H1 (cell line): ENCODE data around the gene ARHGAP6. TPM values are rescaled to one million over a fixed set of nuclear protein-coding genes. Genes with fewer than 3 reads are reported as not detected.

ENCODE experiments used
- CTCF ChIA-PET: fragments of 300-600 bp; sonication (Branson Sonifier 250); formaldehyde crosslinking; loops from one replicate; lab custom pipeline; 2021; ENCODE audit not compliant: partially characterized antibody; lab: Charles Lee
- POLR2A ChIA-PET: fragments of 300-600 bp; sonication (Branson Sonifier 250); formaldehyde crosslinking; loops from one replicate; lab custom pipeline; 2021; ENCODE audit warnings: inconsistent platforms; ENCODE audit not compliant: partially characterized antibody; lab: Charles Lee
- DNase-seq, 2 experiments: peaks; one replicate each; pipeline versions ENCODE4 v3.0.0 to v3.0.0-alpha.2; 2010 to 2022; ENCODE audit warnings: low spot score in 2 of 2, low read depth in 1 of 2, mixed read lengths in 1 of 2
- FAIRE-seq: peaks from 2 replicates; lab custom pipeline; 2011; peaks lifted over from hg19 to GRCh38; lab: Jason Lieb, UNC
- H2AFZ ChIP-seq: 2 replicates; pipeline ENCODE4 v1.8.1; 2012; ENCODE audit warnings: low read length, inconsistent platforms
- H2AK5ac ChIP-seq: 2 replicates; pipeline ENCODE4 v1.6.1; 2013; ENCODE audit warnings: low read depth, low read length
- H2BK120ac ChIP-seq: replicated peaks from 2 replicates; pipeline ENCODE3; 2013; ENCODE audit warnings: low read depth, low read length, inconsistent platforms
- H2BK12ac ChIP-seq: 2 replicates; pipeline ENCODE4 v1.6.1; 2013; ENCODE audit warnings: low read depth, low read length
- H2BK15ac ChIP-seq: 2 replicates; pipeline ENCODE4 v1.6.1; 2013; ENCODE audit warnings: low read length
- H2BK20ac ChIP-seq: 2 replicates; pipeline ENCODE4 v1.6.1; 2013; ENCODE audit warnings: low read length
- H2BK5ac ChIP-seq: 2 replicates; pipeline ENCODE4 v1.6.1; 2013; ENCODE audit warnings: low read depth, low read length
- H3K14ac ChIP-seq: 2 replicates; pipeline ENCODE4 v1.6.1; 2013; ENCODE audit warnings: inconsistent platforms; ENCODE audit not compliant: insufficient read length
- H3K18ac ChIP-seq: 2 replicates; pipeline ENCODE4 v1.6.1; 2013; ENCODE audit warnings: low read length; ENCODE audit errors: extremely low read depth
- H3K23ac ChIP-seq: 2 replicates; pipeline ENCODE4 v1.6.1; 2013; ENCODE audit warnings: inconsistent platforms; ENCODE audit not compliant: insufficient read length
- H3K23me2 ChIP-seq: 2 replicates; pipeline ENCODE4 v1.6.1; 2013; ENCODE audit warnings: low read depth, low read length
- H3K27ac ChIP-seq: 2 replicates; pipeline ENCODE4 v1.6.1; 2011; ENCODE audit warnings: low read depth, low read length, inconsistent platforms
- H3K27me3 ChIP-seq, 4 experiments: replicated peaks in 1 of 4; 1 replicate in 1 of 4; 2 replicates in 3 of 4; pipeline versions ENCODE4 v1.6.1 to v1.8.1; 2011 to 2013; ENCODE audit warnings: low read length in 3 of 4, mild to moderate bottlenecking in 3 of 4, inconsistent platforms in 2 of 4, mixed read lengths in 2 of 4, moderate library complexity in 1 of 4; ENCODE audit not compliant: control insufficient read depth in 3 of 4, insufficient read depth in 3 of 4; ENCODE audit errors: extremely low read depth in 1 of 4
- H3K36me3 ChIP-seq, 4 experiments: 2 replicates each; pipeline versions ENCODE4 v1.6.1 to v1.8.1; 2011 to 2013; ENCODE audit warnings: mild to moderate bottlenecking in 4 of 4, low read length in 3 of 4, moderate library complexity in 2 of 4, control low read depth in 1 of 4, inconsistent platforms in 1 of 4; ENCODE audit not compliant: insufficient read depth in 4 of 4, control insufficient read depth in 2 of 4
- H3K4ac ChIP-seq: replicated peaks from 2 replicates; pipeline ENCODE3; 2013; ENCODE audit warnings: low read length, low read depth, mixed read lengths, inconsistent platforms; ENCODE audit not compliant: insufficient read length
- H3K4me1 ChIP-seq, 4 experiments: replicated peaks in 1 of 4; 1 replicate in 1 of 4; 2 replicates in 3 of 4; pipeline versions ENCODE4 v1.6.1 to v1.8.1; 2011 to 2013; ENCODE audit warnings: low read length in 3 of 4, inconsistent platforms in 2 of 4, mixed read lengths in 1 of 4; ENCODE audit not compliant: insufficient read depth in 4 of 4, control insufficient read depth in 3 of 4
- H3K4me2 ChIP-seq, 2 experiments: 2 replicates each; pipeline versions ENCODE4 v1.6.1 to v1.8.1; 2011 to 2013; ENCODE audit warnings: low read depth in 2 of 2, low read length in 2 of 2, control low read depth in 1 of 2, inconsistent platforms in 1 of 2, mild to moderate bottlenecking in 1 of 2; ENCODE audit not compliant: insufficient read depth in 1 of 2
- H3K4me3 ChIP-seq, 4 experiments: fragments of 200-600, 300-600 bp in 1 of 4; sonication (generic), shearing (Covaris generic), sonication (Bioruptor Twin) in 1 of 4; 2 replicates each; pipeline versions ENCODE4 v1.5.1 to v1.8.1; 2011 to 2016; ENCODE audit warnings: low read length in 4 of 4, low read depth in 3 of 4, control low read depth in 2 of 4, inconsistent platforms in 2 of 4, mild to moderate bottlenecking in 2 of 4, mixed read lengths in 1 of 4, moderate library complexity in 1 of 4; ENCODE audit not compliant: insufficient read depth in 2 of 4; ENCODE audit errors: extremely low read depth in 1 of 4
- H3K56ac ChIP-seq: replicated peaks from 2 replicates; pipeline ENCODE3; 2013; ENCODE audit warnings: low read depth, mild to moderate bottlenecking, mixed read lengths, low read length, inconsistent platforms; ENCODE audit not compliant: insufficient read length
- H3K79me1 ChIP-seq: 2 replicates; pipeline ENCODE4 v1.6.1; 2013; ENCODE audit warnings: low read depth, low read length, control low read depth
- H3K79me2 ChIP-seq, 2 experiments: 2 replicates each; pipeline versions ENCODE4 v1.6.1 to v1.8.1; 2012 to 2013; ENCODE audit warnings: low read length in 2 of 2, mild to moderate bottlenecking in 2 of 2, inconsistent platforms in 1 of 2; ENCODE audit not compliant: insufficient read depth in 2 of 2, control insufficient read depth in 1 of 2
- H3K9ac ChIP-seq, 4 experiments: replicated peaks in 1 of 4; 1 replicate in 1 of 4; 2 replicates in 3 of 4; pipeline versions ENCODE4 v1.6.1 to v1.8.1; 2011 to 2013; ENCODE audit warnings: low read depth in 3 of 4, low read length in 3 of 4, control low read depth in 2 of 4, mild to moderate bottlenecking in 2 of 4, moderate library complexity in 2 of 4, inconsistent platforms in 1 of 4; ENCODE audit errors: extremely low read depth in 1 of 4
- H3K9me3 ChIP-seq, 2 experiments: 2 replicates each; pipeline versions ENCODE4 v1.6.1 to v1.8.1; 2012 to 2013; ENCODE audit warnings: mild to moderate bottlenecking in 2 of 2, moderate library complexity in 2 of 2, control low read depth in 1 of 2, inconsistent platforms in 1 of 2, low read depth in 1 of 2, low read length in 1 of 2, mixed read lengths in 1 of 2; ENCODE audit not compliant: insufficient read depth in 2 of 2
- H4K20me1 ChIP-seq, 2 experiments: replicated peaks in 1 of 2; 2 replicates each; pipeline versions ENCODE3 to v1.8.1; 2011 to 2013; ENCODE audit warnings: inconsistent platforms in 2 of 2, low read length in 2 of 2, mild to moderate bottlenecking in 1 of 2; ENCODE audit not compliant: insufficient read depth in 2 of 2, control insufficient read depth in 1 of 2
- H4K5ac ChIP-seq: 2 replicates; pipeline ENCODE4 v1.6.1; 2013; ENCODE audit warnings: low read length, low read depth, mixed read lengths, inconsistent platforms; ENCODE audit not compliant: insufficient read length
- H4K8ac ChIP-seq: 2 replicates; pipeline ENCODE4 v1.8.0; 2013; ENCODE audit warnings: mild to moderate bottlenecking, moderate library complexity, low read length, inconsistent platforms; ENCODE audit not compliant: insufficient read depth; ENCODE audit errors: extremely low read depth
- H4K91ac ChIP-seq: replicated peaks from 2 replicates; pipeline ENCODE3; 2013; ENCODE audit warnings: low read length, mixed read lengths, inconsistent platforms; ENCODE audit not compliant: insufficient read length
- BRCA1 ChIP-seq: IDR thresholded peaks from 2 replicates; pipeline ENCODE4 v1.6.1; 2012; ENCODE audit warnings: low read depth, low read length, improper control_type of control experiment
- CHD2 ChIP-seq: IDR thresholded peaks from 2 replicates; pipeline ENCODE4 v1.6.1; 2012; ENCODE audit warnings: low read length, improper control_type of control experiment
- EZH2 ChIP-seq: fragments of 200-600 bp; sonication (generic); IDR thresholded peaks from 2 replicates; pipeline ENCODE4 v1.7.1; 2012; ENCODE audit warnings: low read depth, mild to moderate bottlenecking, moderate library complexity, low read length, inconsistent platforms; ENCODE audit not compliant: severe bottlenecking
- WGBS, 2 experiments: shearing (Covaris generic) in 1 of 2; methylation state at CpG; one replicate each; pipeline versions ENCODE4 v1.1.6 to v1.1.7; 2013 to 2015; ENCODE audit warnings: low lambda C conversion rate in 2 of 2, mixed read lengths in 2 of 2, inconsistent platforms in 1 of 2, low coverage in 1 of 2, missing lambda C conversion rate in 1 of 2; ENCODE audit not compliant: insufficient replicate concordance in 2 of 2, insufficient coverage in 1 of 2, insufficient read length in 1 of 2; ENCODE audit errors: extremely low coverage in 1 of 2, missing lambda C conversion rate in 1 of 2; 5-methylcytosine and 5-hydroxymethylcytosine counted together
- polyA plus RNA-seq, 7 experiments: library from polyadenylated mRNA; depleted of rRNA in 3 of 7; stranded (reverse) in 5 of 7; unstranded in 2 of 7; fragments of >200 nt in 5 of 7; fragments of 200-250 nt in 2 of 7; gene quantifications; 1 replicate in 5 of 7; 2 replicates in 1 of 7; 4 replicates in 1 of 7; pipeline versions ENCODE4 v1.2.1 to v1.2.3, GENCODE V29; 2011 to 2013; ENCODE audit warnings: missing spikeins in 2 of 7, mixed read lengths in 2 of 7
- total RNA-seq: library from RNA; stranded (reverse); fragmentation: NEBNext Ultra II Directional; extraction: Animal tissue kit (Norgen Biotek cat#: 25700); gene quantifications from 2 replicates; pipeline ENCODE4 v1.2.1, GENCODE V29; 2021

The ARHGAP6 gene
- total and polyA plus RNA-seq, 2 of the 8 experiments (the other 6 are each of a cell fraction or from before 2014, with no cell fraction given), result 0.35 to 0.82 TPM

- no peaks in the 10 kb centered on the region for H3K23me2 ChIP-seq
- no peaks in the 10 kb centered on the region for H3K79me1 ChIP-seq
- H2BK12ac ChIP-seq, result no peak overlapping the region
- H3K79me2 ChIP-seq, result no peaks in the 10 kb centered on the region
- H3K23ac ChIP-seq, result no peak overlapping the region
- H4K91ac ChIP-seq, result no peak overlapping the region
- TF ChIP-seq EZH2 (no peak), BRCA1 (no peak), CHD2 (no peak)
- H2BK15ac ChIP-seq, result no peak overlapping the region
- WGBS, 2 experiments, result 86% methylated on average over 3 of the region's 3 CpGs; no CpG with 5 or more reads in 1 of the 2 experiments
- DNase-seq (no peak), FAIRE-seq (no peak)
- H3K9ac ChIP-seq, result no peak overlapping the region
- H4K20me1 ChIP-seq, result no peaks in the 10 kb centered on the region
- H3K56ac ChIP-seq, result no peak overlapping the region
- no peaks in the 10 kb centered on the region for H3K9me3 ChIP-seq
- no peak overlapping the region for H4K5ac ChIP-seq
- no peaks in the 10 kb centered on the region for H3K27me3 ChIP-seq
- H2AFZ ChIP-seq, result no peak overlapping the region
- no peaks in the 10 kb centered on the region for H3K36me3 ChIP-seq
- no peak overlapping the region for H3K27ac ChIP-seq
- no peak overlapping the region for H2BK5ac ChIP-seq
- no peaks in the 10 kb centered on the region for H3K4me1 ChIP-seq
- no peak overlapping the region for H2BK120ac ChIP-seq
- H3K4ac ChIP-seq, result no peak overlapping the region
- H3K14ac ChIP-seq, result no peak overlapping the region
- H3K4me2 ChIP-seq, result no peak overlapping the region
- H3K18ac ChIP-seq, result no peak overlapping the region
- H3K4me3 ChIP-seq, result no peak overlapping the region
- no peak overlapping the region for H2AK5ac ChIP-seq
- POLR2A ChIA-PET, result no interaction called here
- H4K8ac ChIP-seq, result no peak overlapping the region
- CTCF ChIA-PET, result interaction anchor here (0.9 kb wide), 1 partner anchor 16 kb away, joined by 3 read pairs; no protein-coding TSS in a partner anchor
- no peak overlapping the region for H2BK20ac ChIP-seq
Measured at GRCh38 chrX:11600578-11600977, 65.1 kb downstream of the ARHGAP6 start.
